NCI-H2029 treated with DMSO at 0.1 percent for 48 hours (cell line): Measurements from ENCODE around the gene NXT2.
"Not testable (repeated sequence)": the region's sequence is repeated elsewhere in the genome, so short reads cannot be mapped to it uniquely, and the experiment has no call there.

Experiments used
- DNase-seq: peaks from one replicate; lab custom pipeline; 2025; lab: John Stamatoyannopoulos, UW

NXT2 gene

GRCh38 chrX:109536439-109537323 lies at the start of gene NXT2:
Gene NXT2 (plus strand): TSS chrX:109536844. CDS start chrX:109537007, 163 bp downstream.
- peak; percentile 45 for DNase-seq

DNA sequence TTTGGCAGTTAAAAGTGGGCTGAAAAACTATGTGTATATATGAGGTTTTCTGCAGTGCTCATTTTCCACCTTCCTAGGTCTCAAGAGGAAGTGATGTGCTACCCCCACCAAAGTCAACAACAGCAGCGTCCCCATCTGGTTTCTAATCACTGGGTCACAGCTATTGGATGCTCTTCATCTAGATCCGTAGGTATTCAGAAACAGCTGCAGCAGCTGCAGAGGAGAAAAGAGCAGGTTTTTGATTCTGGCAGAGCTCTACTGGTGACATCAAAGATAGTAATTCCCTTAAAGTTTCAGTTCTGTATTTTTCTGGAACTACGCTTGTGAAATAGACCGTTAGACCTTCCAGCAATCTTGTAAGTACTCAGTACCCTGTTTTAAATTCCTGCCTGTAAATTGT lies 49.0 kb upstream of the NXT2 start:
- DNase-seq = no peak

DNA sequence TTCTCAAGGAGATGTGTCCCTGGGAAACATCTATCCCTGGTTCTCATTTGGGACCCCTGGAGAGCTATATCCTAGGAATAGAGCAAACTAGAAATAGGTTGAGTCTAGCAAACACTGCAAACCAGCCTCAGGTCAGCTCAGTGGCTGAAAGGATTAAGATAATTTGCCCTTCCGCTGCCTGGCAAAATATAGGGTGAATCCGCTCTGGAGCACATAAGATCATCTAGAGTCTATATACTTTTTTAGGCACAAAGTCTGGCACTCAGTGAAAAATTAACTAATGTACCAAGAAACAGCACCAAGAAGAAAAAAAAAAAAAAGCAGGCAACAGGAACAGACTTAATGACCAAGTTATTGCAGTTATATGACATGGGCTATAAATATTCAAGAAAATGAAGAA lies 47.5 kb upstream of the NXT2 start:
- no peak for DNase-seq

DNA sequence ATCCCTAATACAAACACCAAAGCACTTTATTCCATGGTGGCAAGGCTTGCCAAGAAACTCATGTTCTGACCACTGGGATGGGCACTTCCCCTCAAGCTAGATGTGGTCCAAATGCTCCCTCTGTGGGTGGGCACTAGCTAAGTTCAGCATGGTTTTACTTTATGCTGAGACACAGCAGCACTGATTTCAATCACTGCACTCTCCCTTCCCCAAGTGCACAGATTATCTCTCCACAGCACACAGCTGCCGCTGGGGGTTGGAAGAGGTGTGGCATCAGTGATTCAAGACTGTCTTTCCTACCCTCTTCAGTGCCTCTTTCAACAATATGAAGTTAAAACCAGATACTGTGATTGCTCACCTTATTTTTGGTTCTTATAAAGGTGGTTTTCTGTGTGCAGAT lies 38.2 kb upstream of the NXT2 start:
- no peak for DNase-seq

DNA sequence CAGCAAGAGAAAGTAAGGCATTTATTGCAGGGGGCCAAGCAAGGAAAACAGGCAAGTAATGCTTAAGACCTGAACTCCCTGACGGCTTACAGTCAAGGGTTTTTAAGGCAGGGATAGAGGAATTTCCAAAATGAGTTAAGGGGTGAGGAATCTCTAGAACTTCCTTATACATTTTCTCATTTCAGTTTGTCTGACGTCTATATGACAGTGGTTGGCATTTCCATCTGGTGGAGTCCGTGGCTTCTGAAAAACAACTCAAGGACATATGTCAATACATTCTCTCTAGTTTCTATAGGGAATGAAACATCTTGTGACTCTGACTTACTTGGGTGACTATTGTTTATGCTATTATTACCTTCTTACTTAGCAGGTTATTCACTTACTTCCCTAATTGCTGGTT lies 35.5 kb upstream of the NXT2 start:
- DNase-seq = no peak

GRCh38 chrX:109508915-109509314 lies 27.7 kb upstream of the NXT2 start:
- DNase-seq = no peak

- no peak for DNase-seq
Measured at GRCh38 chrX:109511113-109511512, 25.5 kb upstream of the NXT2 start.

DNA sequence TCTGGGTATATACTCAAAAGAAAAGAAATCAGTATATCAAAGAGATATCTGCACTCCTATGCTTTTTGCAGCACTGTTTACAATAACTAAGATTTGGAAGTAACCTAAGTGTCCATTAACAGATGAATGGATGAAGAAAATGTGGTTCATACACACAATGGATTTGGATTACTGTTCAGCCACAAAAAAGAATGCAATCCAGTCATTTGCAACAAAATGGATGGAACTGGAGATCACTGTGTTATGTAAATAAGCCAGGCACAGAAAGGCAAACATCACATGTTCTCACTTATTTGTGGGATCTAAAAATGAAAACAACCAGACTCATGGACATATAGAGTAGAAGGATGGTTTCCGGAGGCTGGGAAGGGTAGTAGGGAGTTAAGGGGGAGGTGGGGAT lies 17.6 kb upstream of the NXT2 start:
- DNase-seq = no peak

DNA sequence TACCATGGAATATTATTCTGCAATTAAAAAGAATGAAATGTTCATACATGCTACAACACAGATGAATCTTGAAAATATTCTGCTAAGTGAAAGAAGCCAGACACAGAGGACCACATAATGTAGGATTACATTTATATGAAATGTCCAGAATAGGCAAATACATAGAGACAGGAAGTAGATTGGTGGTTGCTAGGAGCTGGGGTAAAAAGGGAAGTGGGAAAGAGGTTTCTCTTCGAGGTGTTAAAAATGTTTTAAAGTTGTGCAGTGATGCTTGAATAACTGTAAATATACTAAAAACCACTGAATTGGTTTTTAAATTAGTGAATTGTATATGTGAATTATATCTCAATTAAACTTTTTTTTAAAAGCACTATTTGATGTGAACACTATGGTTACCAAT lies 3.6 kb upstream of the NXT2 start:
- DNase-seq = no peak

GRCh38 chrX:109533631-109534030 lies 3.0 kb upstream of the NXT2 start:
- DNase-seq = no peak

DNA sequence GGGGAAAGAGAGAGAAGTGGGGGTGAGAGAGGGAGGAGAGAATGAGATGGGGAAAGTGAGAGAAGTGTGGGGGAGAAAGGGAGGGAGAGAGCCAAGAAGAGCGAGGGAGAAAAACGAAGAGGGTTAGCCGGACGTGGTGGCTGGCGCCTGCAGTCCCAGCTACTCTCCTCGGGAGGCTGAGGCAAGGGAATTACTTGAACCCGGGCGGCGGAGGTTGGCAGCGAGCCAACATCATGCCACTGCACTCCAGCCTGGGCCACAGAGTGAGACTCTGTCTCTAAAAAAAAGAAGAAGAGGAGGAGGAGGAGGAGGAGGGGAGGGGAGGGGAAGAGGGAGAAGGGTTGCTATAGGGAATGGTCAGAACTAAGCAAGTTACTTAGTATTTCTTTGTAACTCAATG lies 1.7 kb upstream of the NXT2 start:
- DNase-seq = no peak

GRCh38 chrX:109535578-109535977 lies 1.1 kb upstream of the NXT2 start:
- no peak for DNase-seq

DNA sequence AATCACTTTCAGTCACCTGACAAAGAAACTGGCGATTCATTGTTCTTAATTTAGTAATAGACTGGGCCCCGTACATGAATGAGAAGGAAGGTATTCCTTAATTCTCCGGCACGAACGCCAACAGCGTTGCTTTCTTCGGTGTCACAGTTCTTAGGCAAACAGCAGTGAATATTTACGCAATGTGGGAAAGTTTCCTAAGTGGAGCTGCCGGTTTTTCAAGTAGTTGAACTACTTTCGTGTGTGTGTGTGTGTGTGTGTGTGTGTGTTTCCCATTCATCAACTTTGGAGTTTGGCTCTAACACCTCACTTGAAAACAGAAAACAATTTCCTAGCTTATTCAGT lies 651 bp downstream of the NXT2 start:
- no peak for DNase-seq

- DNase-seq = not testable (repeated sequence)
Measured at GRCh38 chrX:109539007-109539406, 2.4 kb downstream of the NXT2 start.

DNA sequence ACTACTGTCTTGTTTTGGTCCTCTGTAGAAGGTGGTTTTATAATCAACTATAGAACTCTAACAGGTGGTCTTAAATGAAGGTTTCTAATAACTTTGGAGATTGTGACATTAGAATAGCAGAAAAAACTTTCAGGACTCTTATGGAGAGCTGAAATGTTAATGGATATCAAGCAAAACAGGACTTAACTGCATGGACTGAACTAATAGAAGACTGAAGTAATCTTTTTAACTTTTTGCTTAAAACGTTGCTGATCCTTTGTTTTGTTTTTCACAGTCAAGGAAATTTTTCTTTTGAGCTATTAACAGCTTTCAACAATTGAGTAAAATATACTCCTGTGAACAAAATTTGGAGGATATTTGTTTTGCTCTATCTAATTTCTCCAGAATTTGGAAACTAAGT lies 17.2 kb downstream of the NXT2 start:
- DNase-seq = no peak

- not testable (repeated sequence) for DNase-seq
Measured at GRCh38 chrX:109576083-109576482, 39.4 kb downstream of the NXT2 start.

GRCh38 chrX:109577055-109577454 lies 40.4 kb downstream of the NXT2 start:
- no peak for DNase-seq

DNA sequence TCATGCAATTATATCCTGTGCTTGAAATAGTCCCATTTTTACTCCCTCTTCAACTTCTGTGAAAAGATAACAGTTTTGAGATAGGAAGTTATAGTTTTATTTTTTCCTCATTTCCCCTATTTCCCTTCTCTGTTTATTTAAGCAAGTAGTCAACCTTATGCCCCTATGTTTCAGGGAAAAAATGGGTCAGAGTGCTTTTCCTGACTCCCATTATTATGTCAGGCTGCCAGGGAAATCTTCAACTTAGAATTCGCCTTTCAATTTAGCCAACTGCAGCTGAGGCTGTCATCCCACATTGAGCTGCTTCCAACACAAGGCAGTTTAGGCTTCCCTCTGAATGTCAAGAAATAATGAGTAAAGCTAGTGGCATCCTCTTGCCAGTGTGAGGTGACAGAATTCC lies 42.3 kb downstream of the NXT2 start:
- no peak for DNase-seq

- DNase-seq = no peak
Measured at GRCh38 chrX:109585488-109585887, 48.8 kb downstream of the NXT2 start.

DNA sequence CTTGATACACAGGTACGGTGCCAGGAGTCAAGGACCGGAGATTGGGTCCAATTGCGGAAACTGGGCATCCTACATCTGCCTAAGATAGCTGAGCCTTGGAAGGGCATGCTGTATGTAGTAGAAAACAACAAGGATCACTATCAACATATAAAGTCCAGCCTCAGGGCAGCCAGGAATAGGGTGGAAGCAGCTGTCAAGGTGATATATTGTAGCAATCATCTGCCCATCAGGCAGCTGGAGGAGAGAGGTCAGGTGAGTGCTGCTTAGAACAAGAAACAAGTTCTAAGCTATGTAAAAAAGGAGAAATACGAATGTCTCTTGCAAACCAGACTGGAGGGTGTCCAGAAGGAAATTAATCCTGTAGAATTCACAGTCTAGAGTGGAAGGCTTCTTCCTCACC lies 53.5 kb downstream of the NXT2 start:
- no peak for DNase-seq
